Activated T-helper 1 cell treated with Interleukin-2 at 50 U/mL for 16 hours (primary cell): ENCODE measurements around the gene ATL1.
"Not testable (repeated sequence)": the region's sequence is repeated elsewhere in the genome, so short reads cannot be mapped to it uniquely, and the experiment has no call there.

Source experiments
- DNase-seq: peaks from one replicate; pipeline ENCODE4 v3.0.0-alpha.2; 2020; ENCODE audit warnings: low read depth

ATL1 gene

DNA sequence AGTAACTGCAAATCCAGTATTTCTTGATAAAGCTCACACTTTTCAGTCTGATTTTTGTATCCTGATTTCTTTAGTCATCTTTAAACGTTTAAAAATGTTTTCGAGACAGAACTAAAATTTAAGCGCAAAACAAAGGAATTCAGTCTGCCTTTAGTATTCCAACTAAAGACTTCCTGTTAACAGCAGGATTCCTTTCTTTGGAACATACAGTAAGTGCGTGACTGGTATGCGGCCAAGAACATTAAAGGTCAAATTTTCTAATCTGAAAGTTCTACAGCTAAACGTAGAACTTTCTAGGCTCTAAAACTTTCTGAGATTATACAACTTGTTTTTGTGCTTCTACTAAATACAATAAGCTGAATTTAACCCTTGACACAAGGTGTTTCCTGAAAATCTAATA, 98.3 kb downstream of the ATL1 start:
- no peak for DNase-seq

DNA sequence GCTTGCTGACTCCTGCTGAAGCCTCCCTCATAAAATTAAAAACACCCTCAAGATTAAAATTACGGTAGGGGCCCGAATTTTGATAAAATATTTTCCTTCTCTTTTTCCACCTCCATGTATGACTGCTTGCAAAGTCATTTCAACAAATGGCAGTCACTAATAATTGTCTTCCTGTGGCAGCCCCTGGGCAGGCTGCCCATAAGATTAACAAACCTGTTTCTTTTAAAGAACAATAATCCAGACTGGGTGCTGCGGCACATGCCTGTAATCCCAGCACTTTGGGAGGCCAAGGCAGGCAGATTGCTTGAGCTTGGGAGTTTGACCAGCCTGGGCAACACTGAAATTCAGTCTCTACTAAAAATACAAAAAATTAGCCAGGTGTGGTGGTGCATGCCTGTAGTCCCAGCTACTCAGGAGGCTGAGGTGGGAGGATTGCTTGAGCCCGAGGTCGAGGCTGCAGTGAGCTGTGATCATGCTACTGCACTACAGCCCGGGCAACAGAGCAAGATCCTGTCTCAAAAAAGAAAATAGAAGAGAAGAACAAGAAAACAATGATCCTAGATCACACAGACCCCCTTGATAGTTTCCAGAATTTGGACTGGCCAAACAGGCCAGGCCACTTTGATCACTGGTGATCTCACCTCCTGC, 99.5 kb downstream of the ATL1 start:
- DNase-seq, result no peak

- DNase-seq, result not testable (repeated sequence)
Observed at GRCh38 chr14:50664579-50664978, 104.6 kb downstream of the ATL1 start.

DNA sequence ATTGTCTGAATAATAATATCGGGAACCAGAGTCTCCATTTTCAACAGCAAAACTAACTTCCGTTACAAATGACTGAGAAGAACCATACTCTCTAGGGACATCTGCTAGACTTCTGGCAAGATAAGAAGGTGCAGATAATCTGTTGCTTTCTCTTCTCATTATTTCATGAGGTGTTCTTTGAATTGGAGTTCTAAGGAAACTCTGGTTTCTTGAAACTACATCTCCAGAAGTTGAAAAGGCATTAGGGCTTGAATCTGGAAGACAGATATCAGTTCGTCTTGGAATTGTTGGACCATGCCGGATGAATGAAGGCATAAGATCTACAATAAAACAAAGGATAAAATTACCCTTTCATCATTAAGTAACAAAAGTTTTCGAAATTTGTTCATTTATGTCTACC, 105.4 kb downstream of the ATL1 start:
- DNase-seq, result not testable (repeated sequence)

DNA sequence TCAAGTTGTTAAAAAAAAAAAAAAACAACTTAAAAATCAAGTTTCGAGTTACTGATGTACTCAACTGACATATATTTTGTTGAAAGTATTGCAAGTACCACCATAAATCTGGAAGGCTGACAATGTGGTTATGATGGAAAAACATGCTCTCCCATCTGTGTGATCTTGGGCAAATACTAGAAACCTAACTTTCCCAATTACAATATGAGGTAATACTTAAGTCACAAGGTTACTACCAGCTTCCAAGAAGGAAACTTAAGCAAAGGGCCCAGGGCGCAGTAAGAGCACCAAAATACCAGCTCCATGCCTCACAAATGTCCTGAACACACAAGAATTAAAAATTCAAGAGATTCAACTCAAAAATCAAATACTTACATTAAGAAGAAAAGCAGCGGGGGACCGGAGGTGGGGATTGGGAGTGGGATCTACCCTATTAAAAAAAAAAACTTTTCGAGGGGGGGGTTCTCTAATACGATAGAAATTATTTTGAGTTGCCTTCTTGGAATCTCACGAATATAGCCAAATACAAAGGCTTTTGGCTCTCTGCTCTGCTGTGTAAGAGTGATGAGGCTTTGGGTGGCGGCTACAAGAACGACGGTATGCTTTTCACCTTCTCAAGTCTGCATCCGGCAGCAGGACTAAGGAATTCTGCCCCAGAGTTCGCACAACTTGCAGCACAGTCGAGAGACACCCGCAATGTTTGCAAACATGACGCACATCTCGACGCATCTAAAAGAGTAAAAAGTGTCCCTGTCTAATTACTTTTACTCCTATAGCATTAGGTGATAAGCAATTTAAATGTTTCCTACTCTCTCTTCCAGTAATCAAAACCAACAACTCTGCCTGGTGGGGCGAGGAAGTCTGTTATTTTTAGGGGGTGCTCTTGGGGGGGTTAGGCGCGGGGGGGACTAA, 107.1 kb downstream of the ATL1 start:
- no peak for DNase-seq

DNA sequence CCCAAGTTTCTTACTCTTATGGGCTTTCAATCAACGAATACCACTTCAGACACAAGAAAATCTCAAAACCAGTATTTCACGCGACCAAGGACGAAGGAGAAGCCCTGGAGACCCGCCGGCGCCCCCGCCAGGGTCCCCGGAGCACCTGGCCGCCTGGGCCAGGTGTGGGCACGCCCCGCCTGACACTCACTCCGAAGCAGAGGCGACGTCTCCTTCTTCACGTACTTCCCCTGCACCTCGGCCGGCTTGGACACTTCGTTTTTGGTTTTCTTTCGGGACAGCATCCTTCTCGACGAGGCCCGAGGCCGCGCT, 107.7 kb downstream of the ATL1 start:
- DNase-seq, result no peak

- DNase-seq, result peak; percentile 28
Observed at GRCh38 chr14:50667996-50668825, 108.3 kb downstream of the ATL1 start, which contains the start of gene SAV1. Gene SAV1, minus strand, starts transcription at chr14:50668306. Its CDS starts 339 bp downstream, at chr14:50667967.

- DNase-seq, result no peak
Observed at GRCh38 chr14:50668826-50669143, 108.8 kb downstream of the ATL1 start.

GRCh38 chr14:50669441-50669986, 109.6 kb downstream of the ATL1 start:
- no peak for DNase-seq

DNA sequence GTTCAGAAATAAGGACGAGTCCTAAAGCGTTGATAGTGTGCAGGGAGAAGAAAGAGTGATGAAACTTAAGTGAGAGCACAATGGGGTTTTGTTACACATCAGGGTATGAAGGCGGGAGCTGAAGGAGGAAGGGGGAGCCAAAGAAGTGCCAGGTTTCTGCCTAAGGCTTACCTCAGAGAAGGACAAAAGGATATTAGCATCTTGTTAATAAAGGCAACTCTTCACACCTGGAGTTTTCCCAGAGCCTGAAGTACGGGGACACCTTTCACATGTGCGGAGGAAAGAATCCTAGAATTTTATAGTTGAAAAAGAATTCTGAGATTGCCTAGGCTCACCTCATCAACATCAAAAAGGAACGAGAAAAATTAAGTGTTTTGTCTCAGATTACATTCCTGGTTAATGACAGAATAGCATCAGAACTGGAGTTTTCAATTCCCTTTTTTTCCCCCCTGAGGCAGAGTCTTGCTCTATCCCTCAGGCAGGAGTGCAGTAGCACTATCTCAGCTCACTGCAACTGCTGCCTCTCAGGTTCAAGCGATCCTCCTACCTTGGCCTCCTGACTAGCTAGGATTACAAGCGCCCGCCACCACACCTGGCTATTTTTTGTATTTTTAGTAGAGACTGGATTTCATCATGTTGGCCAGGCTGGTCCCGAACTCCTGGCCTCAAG, 110.4 kb downstream of the ATL1 start:
- DNase-seq, result no peak

GRCh38 chr14:50670866-50671256, 110.9 kb downstream of the ATL1 start:
- no peak for DNase-seq

- no peak for DNase-seq
Observed at GRCh38 chr14:50675597-50675996, 115.7 kb downstream of the ATL1 start.

GRCh38 chr14:50676814-50677516, 117.0 kb downstream of the ATL1 start:
- DNase-seq, result no peak

GRCh38 chr14:50677527-50678063, 117.7 kb downstream of the ATL1 start:
- no peak for DNase-seq

DNA sequence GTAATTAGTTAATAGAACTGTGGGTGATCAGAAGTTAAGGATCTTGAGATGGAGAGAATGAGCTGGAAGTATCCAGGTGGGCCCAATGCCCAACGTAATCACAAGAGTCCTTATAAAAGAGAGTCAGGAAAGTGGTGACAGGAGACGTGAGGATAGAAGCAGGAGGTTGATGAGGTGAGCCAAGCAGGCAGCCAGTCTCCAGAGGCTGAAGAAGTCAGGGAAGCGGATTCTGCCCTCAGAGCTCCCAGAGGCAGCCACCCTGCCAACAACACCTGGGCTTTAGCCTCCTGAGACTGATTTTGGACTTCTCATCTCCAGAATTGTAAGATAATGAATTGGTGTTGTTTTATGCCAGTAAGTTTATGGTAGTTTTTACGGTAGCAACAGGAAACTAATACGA, 118.2 kb downstream of the ATL1 start:
- no peak for DNase-seq

- no peak for DNase-seq
Observed at GRCh38 chr14:50679674-50680073, 119.7 kb downstream of the ATL1 start.
